Measurements from ENCODE around the gene IL17F. TPM values are rescaled to one million over a fixed set of nuclear protein-coding genes. Genes with fewer than 3 reads are reported as not detected.

Gene IL17F
- total RNA-seq, 1 experiment from 2014 or later = not detected

DNA sequence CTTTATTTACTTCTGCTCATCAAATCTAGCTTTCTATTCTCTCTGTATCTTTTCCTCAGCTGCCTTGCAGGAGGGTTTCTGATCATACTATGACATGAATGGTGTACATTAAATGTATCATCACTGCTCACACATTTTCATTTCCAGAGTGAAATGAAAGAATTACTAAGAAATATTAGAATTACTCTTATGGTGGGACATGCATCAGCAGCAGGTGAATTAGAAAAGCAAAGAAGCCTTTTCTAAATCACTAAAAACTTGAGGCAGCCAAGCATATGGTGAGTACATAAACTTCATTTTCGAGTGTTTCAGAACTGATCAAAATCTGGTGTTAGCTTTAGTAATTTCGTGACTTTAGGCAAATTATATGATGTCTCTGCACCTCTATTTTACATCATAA is 34.5 kb downstream of the IL17F start:
- POLR2A ChIA-PET = no interaction called here
- Mint-ChIP-seq H3K36me3 (ENCODE audit: insufficient read depth, unreplicated experiment) (no peaks in the 10 kb centered on the region), H3K4me3 (ENCODE audit: unreplicated experiment) (no peak overlapping the region), H3K27ac (ENCODE audit: low read depth, unreplicated experiment) (no peak overlapping the region), H3K9me3 (ENCODE audit: unreplicated experiment) (no peaks in the 10 kb centered on the region), H3K4me1 (ENCODE audit: insufficient read depth, unreplicated experiment) (no peaks in the 10 kb centered on the region), H3K27me3 (ENCODE audit: insufficient read depth, unreplicated experiment) (peaks cover 14% of the 10 kb centered on the region)
- CTCF ChIA-PET = interaction anchor here (0.8 to 1.0 kb wide), 2 partner anchors 17 to 52 kb away, joined by 3 read pairs; no protein-coding TSS in a partner anchor
- BruUV-seq (replicated peaks) = no TSS peak
- TF ChIP-seq, protein P1, sequence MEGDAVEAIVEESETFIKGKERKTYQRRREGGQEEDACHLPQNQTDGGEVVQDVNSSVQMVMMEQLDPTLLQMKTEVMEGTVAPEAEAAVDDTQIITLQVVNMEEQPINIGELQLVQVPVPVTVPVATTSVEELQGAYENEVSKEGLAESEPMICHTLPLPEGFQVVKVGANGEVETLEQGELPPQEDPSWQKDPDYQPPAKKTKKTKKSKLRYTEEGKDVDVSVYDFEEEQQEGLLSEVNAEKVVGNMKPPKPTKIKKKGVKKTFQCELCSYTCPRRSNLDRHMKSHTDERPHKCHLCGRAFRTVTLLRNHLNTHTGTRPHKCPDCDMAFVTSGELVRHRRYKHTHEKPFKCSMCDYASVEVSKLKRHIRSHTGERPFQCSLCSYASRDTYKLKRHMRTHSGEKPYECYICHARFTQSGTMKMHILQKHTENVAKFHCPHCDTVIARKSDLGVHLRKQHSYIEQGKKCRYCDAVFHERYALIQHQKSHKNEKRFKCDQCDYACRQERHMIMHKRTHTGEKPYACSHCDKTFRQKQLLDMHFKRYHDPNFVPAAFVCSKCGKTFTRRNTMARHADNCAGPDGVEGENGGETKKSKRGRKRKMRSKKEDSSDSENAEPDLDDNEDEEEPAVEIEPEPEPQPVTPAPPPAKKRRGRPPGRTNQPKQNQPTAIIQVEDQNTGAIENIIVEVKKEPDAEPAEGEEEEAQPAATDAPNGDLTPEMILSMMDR (IDR thresholded peaks at IDR 0.05; ENCODE audit: unreplicated experiment) = no peak
- DNase-seq (ENCODE audit: unreplicated experiment) = no peak
- intact Hi-C loops (cut with micrococcal nuclease) = no loop called here

DNA sequence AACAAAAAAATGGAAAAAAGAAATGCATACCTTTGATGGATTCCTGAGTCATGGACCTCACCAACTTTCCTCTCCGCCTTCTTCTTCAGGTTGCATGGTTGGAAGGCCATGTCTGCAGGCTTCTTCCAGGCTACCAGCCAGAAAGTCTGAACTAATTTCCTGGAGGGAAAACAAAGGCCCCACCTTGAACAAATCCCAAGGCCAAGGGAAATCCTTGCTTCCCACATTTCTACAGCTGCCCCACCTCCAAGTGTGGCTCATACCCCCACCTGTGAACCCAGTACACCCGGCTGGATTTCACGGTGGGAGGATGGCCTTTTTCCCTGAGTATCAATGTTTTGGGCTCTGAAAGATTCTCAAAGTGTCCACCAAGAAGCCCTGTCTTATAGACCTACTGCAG is 35.7 kb downstream of the IL17F start:
- TF ChIP-seq, protein P1 (IDR thresholded peaks at IDR 0.05; ENCODE audit: unreplicated experiment) = no peak
- Mint-ChIP-seq H3K27me3 (ENCODE audit: insufficient read depth, unreplicated experiment) (peaks cover 14% of the 10 kb centered on the region), H3K4me3 (ENCODE audit: unreplicated experiment) (no peak overlapping the region), H3K9me3 (ENCODE audit: unreplicated experiment) (no peaks in the 10 kb centered on the region), H3K36me3 (ENCODE audit: insufficient read depth, unreplicated experiment) (no peaks in the 10 kb centered on the region), H3K4me1 (ENCODE audit: insufficient read depth, unreplicated experiment) (no peaks in the 10 kb centered on the region), H3K27ac (ENCODE audit: low read depth, unreplicated experiment) (no peak overlapping the region)
- DNase-seq (ENCODE audit: unreplicated experiment) = no peak
- ChIA-PET CTCF (interaction anchor here (1.0 kb wide), 1 partner anchor 55 kb away, joined by 4 read pairs; no protein-coding TSS in a partner anchor), POLR2A (no interaction called here)
- BruUV-seq (replicated peaks) = no TSS peak
- intact Hi-C loops (cut with micrococcal nuclease) = no loop called here

DNA sequence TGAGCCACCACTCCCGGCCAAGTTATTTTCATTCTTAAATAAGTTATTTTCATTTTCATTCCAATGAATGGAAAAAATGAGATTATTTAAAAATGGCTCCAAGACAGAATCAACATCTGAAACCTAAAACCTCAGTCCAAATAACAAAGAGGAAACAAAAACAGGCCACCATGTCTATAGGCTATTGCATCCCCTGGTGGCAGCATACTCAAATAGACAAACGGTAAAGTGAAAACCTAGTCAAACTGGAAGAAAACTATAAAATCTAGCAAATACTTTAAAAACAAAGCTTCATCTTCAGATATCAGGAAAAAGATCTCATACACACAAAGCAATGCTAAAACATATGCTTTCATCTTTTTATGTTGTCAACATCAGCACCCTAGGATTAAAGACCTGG is 37.2 kb downstream of the IL17F start:
- POLR2A ChIA-PET = no interaction called here
- BruUV-seq (replicated peaks) = no TSS peak
- TF ChIP-seq, protein P1 (IDR thresholded peaks at IDR 0.05; ENCODE audit: unreplicated experiment) = peak; percentile 10
- no peaks in the 10 kb centered on the region for H3K9me3 Mint-ChIP-seq (ENCODE audit: unreplicated experiment)
- no peak overlapping the region for H3K4me3 Mint-ChIP-seq (ENCODE audit: unreplicated experiment)
- peaks cover 3% of the 10 kb centered on the region for H3K27me3 Mint-ChIP-seq (ENCODE audit: insufficient read depth, unreplicated experiment)
- intact Hi-C loops (cut with micrococcal nuclease) = no loop called here
- CTCF ChIA-PET = interaction anchor here (1.2 to 1.5 kb wide), 2 partner anchors 27 to 45 kb away, joined by 4 to 9 read pairs; no protein-coding TSS in a partner anchor
- DNase-seq (ENCODE audit: unreplicated experiment) = no peak
- no peaks in the 10 kb centered on the region for H3K36me3 Mint-ChIP-seq (ENCODE audit: insufficient read depth, unreplicated experiment)
- no peaks in the 10 kb centered on the region for H3K4me1 Mint-ChIP-seq (ENCODE audit: insufficient read depth, unreplicated experiment)
- no peak overlapping the region for H3K27ac Mint-ChIP-seq (ENCODE audit: low read depth, unreplicated experiment)

DNA sequence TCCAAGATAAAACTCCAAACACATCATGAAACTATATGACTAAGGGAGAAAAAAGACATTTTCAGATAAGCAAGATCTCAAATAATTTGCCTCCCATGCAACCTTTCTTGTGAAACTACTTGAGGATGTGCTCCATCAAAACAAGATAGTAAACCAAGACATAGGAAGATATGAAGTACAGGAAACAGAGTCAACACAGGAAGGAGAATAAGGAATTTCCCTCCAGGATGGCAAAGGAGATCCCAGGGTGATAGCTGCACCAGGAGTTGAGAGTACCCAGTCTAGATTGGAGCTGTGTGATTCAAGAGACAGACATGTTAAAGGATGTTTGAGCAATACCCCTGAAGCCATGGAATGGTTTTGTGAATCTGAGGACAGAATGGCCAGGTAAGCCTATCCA is 42.8 kb downstream of the IL17F start:
- ChIA-PET CTCF (no interaction called here), POLR2A (no interaction called here)
- intact Hi-C loops (cut with micrococcal nuclease) = no loop called here
- Mint-ChIP-seq H3K27ac (ENCODE audit: low read depth, unreplicated experiment) (no peak overlapping the region), H3K27me3 (ENCODE audit: insufficient read depth, unreplicated experiment) (no peaks in the 10 kb centered on the region), H3K9me3 (ENCODE audit: unreplicated experiment) (peaks cover 11% of the 10 kb centered on the region), H3K4me3 (ENCODE audit: unreplicated experiment) (no peak overlapping the region), H3K4me1 (ENCODE audit: insufficient read depth, unreplicated experiment) (no peaks in the 10 kb centered on the region), H3K36me3 (ENCODE audit: insufficient read depth, unreplicated experiment) (no peaks in the 10 kb centered on the region)
- TF ChIP-seq, protein P1 (IDR thresholded peaks at IDR 0.05; ENCODE audit: unreplicated experiment) = no peak
- BruUV-seq (replicated peaks) = no TSS peak
- DNase-seq (ENCODE audit: unreplicated experiment) = no peak

Measured in MCF 10A (cell line).